HG03378 (cell line): Measurements from ENCODE around the gene RNF19B.
"Not testable (repeated sequence)": the region's sequence is repeated elsewhere in the genome, so short reads cannot be mapped to it uniquely, and the experiment has no call there.

Experiments used
- ATAC-seq: cut with Tn5 transposase; IDR thresholded peaks from one replicate; pipeline ENCODE4 v1.9.1; 2021; ENCODE audit warnings: mild to moderate bottlenecking, moderate library complexity; ENCODE audit not compliant: unreplicated experiment

The RNF19B gene

DNA sequence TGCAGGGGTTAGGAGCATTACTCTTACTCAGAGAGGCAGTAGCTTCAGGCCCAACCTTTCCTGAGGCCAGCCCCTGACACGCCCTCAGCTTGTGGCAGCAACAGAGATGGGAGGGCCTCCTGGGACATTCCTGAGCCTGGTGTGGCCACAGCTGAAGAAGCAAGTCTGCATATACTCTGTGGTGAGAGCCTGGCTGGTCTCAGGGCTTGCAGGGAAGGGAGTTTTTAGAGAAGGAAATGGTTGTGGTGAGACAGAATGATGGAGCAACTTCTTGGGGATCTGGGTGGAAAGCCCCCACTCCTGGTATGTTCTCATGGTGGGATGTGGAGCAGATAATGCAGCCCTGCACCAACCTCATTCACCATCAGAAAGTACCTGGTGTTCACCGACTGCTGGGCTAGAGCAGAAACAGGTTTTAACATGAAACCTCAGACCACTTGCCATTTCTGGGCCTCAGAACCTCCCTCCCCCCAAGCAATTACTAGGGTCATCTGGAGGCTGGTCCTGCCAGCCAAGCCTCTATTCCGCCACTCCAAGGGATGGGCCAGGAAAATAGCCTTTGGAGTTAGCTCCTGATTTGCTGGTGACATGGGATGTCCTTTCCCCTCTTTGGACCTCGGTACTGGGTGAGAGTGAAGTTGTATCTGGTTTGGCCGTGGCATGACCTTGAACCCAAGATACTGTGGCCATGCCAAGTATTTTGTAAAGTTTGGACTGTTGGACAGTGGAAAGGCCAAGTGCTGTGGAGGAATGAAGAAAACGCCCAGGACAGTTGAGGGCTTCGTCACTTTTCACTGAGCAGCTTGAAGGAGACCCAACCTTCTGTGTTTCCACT, 28.1 kb upstream of the RNF19B start:
- ATAC-seq, result peak; percentile 83

GRCh38 chr1:32991819-32992488, 27.3 kb upstream of the RNF19B start:
- ATAC-seq, result no peak

GRCh38 chr1:32991386-32991785, 26.8 kb upstream of the RNF19B start:
- ATAC-seq, result no peak

- ATAC-seq, result no peak
Measured at GRCh38 chr1:32990887-32991286, 26.3 kb upstream of the RNF19B start.

- no peak for ATAC-seq
Measured at GRCh38 chr1:32989160-32990050, 24.8 kb upstream of the RNF19B start.

DNA sequence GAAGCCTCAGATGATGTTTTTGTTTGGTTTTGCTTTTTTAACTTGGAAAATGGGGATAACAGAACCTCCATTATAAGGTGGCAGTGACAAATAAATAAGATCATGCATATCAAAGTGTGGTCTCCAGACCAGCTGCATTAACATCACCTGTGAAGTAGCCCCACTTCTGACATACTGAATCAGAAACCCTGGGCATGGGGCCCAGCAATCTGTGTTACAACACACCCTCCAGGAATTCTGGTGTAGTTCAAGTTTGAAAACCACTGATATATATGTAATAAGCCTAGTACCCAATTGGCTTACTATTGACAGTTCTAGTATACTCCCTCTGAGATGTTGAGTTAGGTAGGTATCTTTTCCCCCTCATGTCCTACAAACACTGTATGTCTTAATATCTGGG, 24.1 kb upstream of the RNF19B start:
- ATAC-seq, result no peak

DNA sequence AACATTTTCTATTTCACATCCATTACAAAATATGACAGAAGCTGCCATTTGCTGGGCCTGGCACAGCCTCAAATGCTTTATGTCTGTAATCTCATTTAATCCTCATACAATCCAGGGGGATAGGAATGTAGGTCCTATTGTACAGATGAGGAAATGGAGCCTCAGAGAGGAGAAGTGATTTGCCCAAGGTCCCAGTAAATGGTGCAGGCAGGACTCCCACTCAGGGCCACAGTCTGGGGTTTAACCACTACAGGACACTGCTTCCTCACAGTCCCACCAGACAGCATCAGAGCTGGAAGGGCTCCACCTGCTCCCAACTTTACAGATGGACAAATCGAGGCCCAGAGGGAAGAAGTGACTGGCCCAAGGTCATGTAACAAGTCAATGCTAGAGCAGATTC, 20.6 kb upstream of the RNF19B start:
- no peak for ATAC-seq

- ATAC-seq, result no peak
Measured at GRCh38 chr1:32984455-32985171, 20.0 kb upstream of the RNF19B start.

DNA sequence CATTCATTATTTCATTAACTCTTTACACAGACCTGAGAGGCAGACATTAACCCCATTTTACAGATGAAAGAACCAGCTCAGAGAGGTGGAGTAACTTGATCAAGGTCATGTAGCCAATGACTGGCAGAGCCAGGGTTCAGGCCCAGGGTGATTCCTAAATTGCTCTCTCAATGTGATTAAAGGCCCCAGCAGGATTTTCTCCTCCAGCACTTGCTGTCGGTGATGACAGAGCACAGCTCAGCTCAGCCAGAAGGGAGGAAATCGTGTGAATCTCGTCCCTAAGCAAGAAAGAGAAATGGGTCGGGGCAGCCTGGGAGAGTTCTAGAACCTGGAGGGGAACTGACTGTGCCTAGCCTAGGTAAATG, 19.5 kb upstream of the RNF19B start:
- ATAC-seq, result no peak

- ATAC-seq, result no peak
Measured at GRCh38 chr1:32983020-32983419, 18.4 kb upstream of the RNF19B start.

DNA sequence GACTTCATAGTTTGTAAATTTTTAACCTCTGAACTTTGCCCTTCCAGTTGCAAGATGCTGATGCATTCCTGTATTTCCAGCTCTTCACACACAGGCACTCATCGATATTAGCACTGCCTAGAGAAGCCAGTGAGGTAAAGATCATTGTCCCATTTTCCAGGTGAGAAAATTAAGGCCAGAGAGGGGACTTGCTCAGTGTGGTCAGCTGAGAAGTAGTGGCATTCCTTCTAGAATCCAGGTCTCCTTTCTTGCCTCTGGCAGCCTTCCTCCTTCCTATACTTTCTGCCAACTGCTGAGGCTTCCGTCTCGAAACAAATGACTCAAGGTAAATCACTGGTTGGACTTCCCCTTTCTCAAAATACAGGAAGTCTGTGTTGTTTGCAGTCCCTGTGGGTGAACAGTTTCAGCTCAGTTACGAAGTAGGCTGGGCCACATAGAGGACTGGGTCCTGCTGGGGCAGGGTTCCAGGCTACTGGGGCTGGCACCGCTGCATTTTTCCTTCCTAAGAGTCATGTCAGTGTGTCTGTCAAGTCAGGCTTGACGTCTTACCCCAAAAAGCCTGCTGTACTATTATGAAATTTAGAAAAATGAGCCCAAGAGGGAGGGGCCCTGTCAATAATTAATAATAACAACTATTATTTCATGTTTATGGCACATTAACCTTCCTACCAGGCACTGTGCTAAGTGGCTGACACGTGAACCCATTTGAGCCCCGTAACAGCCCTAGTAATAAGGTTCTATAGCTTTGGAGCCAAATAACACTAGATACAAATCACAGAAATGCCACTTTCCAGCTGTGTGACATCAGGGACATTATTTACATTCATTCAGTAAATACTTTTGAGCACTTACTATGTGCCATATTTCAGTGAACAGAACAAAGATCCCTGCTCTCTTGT, 16.6 kb upstream of the RNF19B start:
- ATAC-seq, result peak; percentile 90

DNA sequence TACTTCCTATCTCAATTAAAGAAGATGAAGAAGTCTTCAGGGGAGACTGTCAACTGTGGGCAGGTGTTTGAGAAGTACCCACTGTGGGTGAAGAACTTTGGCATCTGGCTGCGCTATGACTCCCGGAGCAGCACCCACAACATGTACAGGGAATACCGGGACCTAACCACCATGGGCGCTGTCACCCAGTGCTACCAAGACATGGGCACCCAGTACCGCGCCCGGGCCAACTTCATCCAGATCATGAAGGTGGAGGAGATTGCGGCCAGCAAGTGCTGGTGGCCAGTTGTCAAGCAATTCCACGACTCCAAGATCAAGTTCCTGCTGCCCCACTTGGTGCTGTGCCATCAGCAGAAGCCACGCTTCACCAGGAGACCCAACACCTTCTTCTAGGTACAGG, 15.5 kb upstream of the RNF19B start:
- ATAC-seq, result no peak

- ATAC-seq, result no peak
Measured at GRCh38 chr1:32978854-32979253, 14.2 kb upstream of the RNF19B start.

GRCh38 chr1:32977546-32978087, 13.0 kb upstream of the RNF19B start:
- no peak for ATAC-seq

- not testable (repeated sequence) for ATAC-seq
Measured at GRCh38 chr1:32975055-32975454, 10.4 kb upstream of the RNF19B start.

GRCh38 chr1:32973458-32973857, 8.8 kb upstream of the RNF19B start:
- not testable (repeated sequence) for ATAC-seq

- no peak for ATAC-seq
Measured at GRCh38 chr1:32972814-32973428, 8.3 kb upstream of the RNF19B start.

DNA sequence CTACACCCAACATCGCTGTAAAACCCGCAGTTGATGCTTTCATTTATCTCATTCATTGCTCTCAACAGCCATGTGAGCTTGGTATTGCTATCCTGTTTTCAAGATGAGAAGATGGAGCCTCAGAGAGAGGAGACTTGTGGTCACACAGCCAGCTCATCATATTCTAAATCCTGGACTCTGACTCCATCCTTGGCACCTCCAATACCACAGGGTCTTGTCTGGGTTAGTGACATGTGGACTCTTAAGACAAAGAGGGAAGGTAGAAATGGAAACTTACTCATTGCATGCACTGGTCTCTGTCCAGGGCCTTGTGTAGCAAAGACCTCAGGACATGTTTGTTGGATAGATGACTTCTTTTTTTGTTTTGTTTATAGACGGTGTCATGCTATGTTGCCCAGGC, 7.0 kb upstream of the RNF19B start:
- ATAC-seq, result no peak

DNA sequence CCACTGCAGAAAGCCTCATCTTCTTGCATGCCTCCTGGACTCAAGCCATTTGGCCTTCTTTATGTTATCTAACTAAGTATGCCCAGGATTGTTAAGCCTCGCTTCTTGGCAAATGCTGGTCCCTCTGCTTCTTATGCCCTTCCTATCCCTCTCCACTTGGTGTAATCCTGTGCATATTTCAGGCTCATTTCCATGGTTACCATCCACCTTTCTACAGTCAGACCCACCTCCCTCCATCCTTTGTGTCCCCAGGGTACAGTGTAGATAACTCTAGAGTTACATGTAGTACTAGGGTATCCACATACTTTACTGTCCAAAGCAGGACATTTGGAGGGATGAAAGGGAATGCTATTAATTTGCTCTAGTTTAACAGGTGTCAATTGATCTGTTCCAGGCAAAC, 6.5 kb upstream of the RNF19B start:
- ATAC-seq, result no peak
